WTC11 (cell line): ENCODE measurements around the gene ACOX3. TPM values are rescaled to one million over a fixed set of nuclear protein-coding genes. Genes with fewer than 3 reads are reported as not detected.

Source experiments
- ATAC-seq: fragments of 200-7000 bp; cut with Tn5 transposase; 2 replicates; pipeline ENCODE4 v1.10.0; 2021; ENCODE audit warnings: mild to moderate bottlenecking, moderate library complexity
- CTCF ChIA-PET: fragments of 300-600 bp; sonication (Branson Sonifier 250); formaldehyde crosslinking; loops from one replicate; lab custom pipeline; 2021; ENCODE audit warnings: antibody characterized with exemption; lab: Charles Lee
- POLR2A ChIA-PET: fragments of 350-600 bp; sonication (Branson Sonifier 250); formaldehyde crosslinking; loops from one replicate; lab custom pipeline; 2021; ENCODE audit warnings: antibody characterized with exemption; lab: Charles Lee
- DNase-seq: peaks from one replicate; pipeline ENCODE4 v3.0.0; 2021; ENCODE audit warnings: low spot score
- H3K27ac Mint-ChIP-seq: 2 replicates; pipeline ENCODE4 v1.8.0; 2021; ENCODE audit warnings: mixed read lengths
- H3K27me3 Mint-ChIP-seq: 2 replicates; pipeline ENCODE4 v1.8.0; 2021; ENCODE audit warnings: low read depth, mild to moderate bottlenecking, moderate library complexity, mixed read lengths
- H3K36me3 Mint-ChIP-seq: 2 replicates; pipeline ENCODE4 v1.8.0; 2021; ENCODE audit warnings: mixed read lengths
- H3K4me1 Mint-ChIP-seq: 2 replicates; pipeline ENCODE4 v1.8.0; 2022; ENCODE audit warnings: mixed read lengths
- H3K4me3 Mint-ChIP-seq: 2 replicates; pipeline ENCODE4 v1.8.0; 2021; ENCODE audit warnings: mild to moderate bottlenecking, moderate library complexity, mixed read lengths
- H3K9me3 Mint-ChIP-seq: 2 replicates; pipeline ENCODE4 v1.8.0; 2021; ENCODE audit warnings: mixed read lengths
- ATF2 ChIP-seq: sonication (generic); formaldehyde crosslinking; IDR thresholded peaks from 2 replicates; pipeline ENCODE4 v1.8.1; 2022; ENCODE audit warnings: low read depth, missing genetic modification reagents, borderline replicate concordance
- CBFB ChIP-seq: sonication (generic); formaldehyde crosslinking; IDR thresholded peaks from 2 replicates; pipeline ENCODE4 v1.8.1; 2022; ENCODE audit warnings: mild to moderate bottlenecking, low read depth, missing genetic modification reagents
- CDX4 ChIP-seq: fragments of 250-450 bp; sonication (Bioruptor Pico); IDR thresholded peaks from 2 replicates; pipeline ENCODE4 v1.9.0; 2021; ENCODE audit warnings: moderate library complexity, mild to moderate bottlenecking, inconsistent platforms, borderline replicate concordance
- E2F5 ChIP-seq: sonication (generic); formaldehyde crosslinking; IDR thresholded peaks from 2 replicates; pipeline ENCODE4 v1.8.1; 2022; ENCODE audit warnings: mild to moderate bottlenecking, moderate library complexity, missing genetic modification reagents
- ETV6 ChIP-seq: sonication (generic); formaldehyde crosslinking; IDR thresholded peaks from 2 replicates; pipeline ENCODE4 v1.8.1; 2022; ENCODE audit warnings: mild to moderate bottlenecking, missing genetic modification reagents
- FOXK1 ChIP-seq: sonication (generic); formaldehyde crosslinking; IDR thresholded peaks from 2 replicates; pipeline ENCODE4 v1.8.0; 2022; ENCODE audit warnings: mild to moderate bottlenecking, moderate library complexity, missing genetic modification reagents
- HMGXB4 ChIP-seq: sonication (generic); formaldehyde crosslinking; IDR thresholded peaks from 2 replicates; pipeline ENCODE4 v1.8.1; 2023; ENCODE audit warnings: mild to moderate bottlenecking, moderate library complexity, missing genetic modification reagents
- IRF2 ChIP-seq: sonication (generic); formaldehyde crosslinking; IDR thresholded peaks from 2 replicates; pipeline ENCODE4 v1.8.0; 2022; ENCODE audit warnings: low read depth, missing genetic modification reagents, borderline replicate concordance
- KAT7 ChIP-seq: sonication (generic); formaldehyde crosslinking; IDR thresholded peaks from 2 replicates; pipeline ENCODE4 v1.8.1; 2023; ENCODE audit warnings: missing genetic modification reagents, mild to moderate bottlenecking, borderline replicate concordance
- MYBL2 ChIP-seq: sonication (generic); formaldehyde crosslinking; IDR thresholded peaks from 2 replicates; pipeline ENCODE4 v1.8.1; 2023; ENCODE audit warnings: mild to moderate bottlenecking, moderate library complexity, missing genetic modification reagents
- NFYB ChIP-seq: sonication (generic); formaldehyde crosslinking; conservative IDR thresholded peaks from 2 replicates; pipeline ENCODE4 v1.8.0; 2022; ENCODE audit warnings: low read depth, missing genetic modification reagents
- PREB ChIP-seq: sonication (generic); formaldehyde crosslinking; IDR thresholded peaks from 2 replicates; pipeline ENCODE4 v1.8.1; 2022; ENCODE audit warnings: mild to moderate bottlenecking, missing genetic modification reagents, moderate library complexity, borderline replicate concordance
- TEAD1 ChIP-seq: sonication (generic); formaldehyde crosslinking; IDR thresholded peaks from 2 replicates; pipeline ENCODE4 v1.8.0; 2022; ENCODE audit warnings: mild to moderate bottlenecking, missing genetic modification reagents
- ZBTB43 ChIP-seq: sonication (generic); formaldehyde crosslinking; IDR thresholded peaks from 2 replicates; pipeline ENCODE4 v1.8.1; 2023; ENCODE audit warnings: mild to moderate bottlenecking, missing genetic modification reagents
- ZNF219 ChIP-seq: sonication (generic); formaldehyde crosslinking; IDR thresholded peaks from 2 replicates; pipeline ENCODE4 v1.8.0; 2023; ENCODE audit warnings: missing genetic modification reagents, mild to moderate bottlenecking, borderline replicate concordance
- ZNF281 ChIP-seq: sonication (generic); formaldehyde crosslinking; IDR thresholded peaks from 2 replicates; pipeline ENCODE4 v1.8.0; 2023; ENCODE audit warnings: mild to moderate bottlenecking, missing genetic modification reagents
- ZNF416 ChIP-seq: fragments of 250-450 bp; sonication (Bioruptor Pico); IDR thresholded peaks from 2 replicates; pipeline ENCODE4 v1.9.0; 2021; ENCODE audit warnings: mild to moderate bottlenecking, inconsistent platforms
- total RNA-seq: library from RNA; stranded (reverse); gene quantifications from 3 replicates; pipeline ENCODE4 v1.2.3, GENCODE V29; 2021

ACOX3 gene
- total RNA-seq, 1 experiment from 2014 or later, result 10.7 TPM

GRCh38 chr4:8392591-8393190 lies 47.8 kb downstream of the ACOX3 start:
- Mint-ChIP-seq H3K4me3 (no peak overlapping the region), H3K27me3 (no peaks in the 10 kb centered on the region), H3K9me3 (no peaks in the 10 kb centered on the region), H3K27ac (no peak overlapping the region), H3K4me1 (peaks cover 26% of the 10 kb centered on the region), H3K36me3 (no peaks in the 10 kb centered on the region)
- CTCF ChIA-PET, result interaction anchor here (0.7 to 1.7 kb wide), 2 partner anchors 36 to 72 kb away, joined by 3 to 10 read pairs; no protein-coding TSS in a partner anchor
- TF ChIP-seq PREB (CRISPR knock-in tag), result no peak
- TF ChIP-seq HMGXB4 (CRISPR knock-in tag), result no peak
- TF ChIP-seq TEAD1 (CRISPR knock-in tag), result no peak
- no peak for TF ChIP-seq ETV6 (CRISPR knock-in tag)
- no peak for TF ChIP-seq KAT7 (CRISPR knock-in tag)
- TF ChIP-seq FOXK1 (CRISPR knock-in tag), result no peak
- no peak for TF ChIP-seq ZNF281 (CRISPR knock-in tag)
- TF ChIP-seq ZNF219 (CRISPR knock-in tag), result no peak
- TF ChIP-seq ZBTB43 (CRISPR knock-in tag), result no peak
- no peak for TF ChIP-seq NFYB
- no peak for TF ChIP-seq E2F5 (CRISPR knock-in tag)
- no peak for TF ChIP-seq MYBL2
- no peak for TF ChIP-seq ATF2 (CRISPR knock-in tag)
- no peak for TF ChIP-seq IRF2 (CRISPR knock-in tag)
- TF ChIP-seq ZNF416 (CRISPR knock-in tag), result no peak
- POLR2A ChIA-PET, result no interaction called here
- ATAC-seq, result no peak
- no peak for DNase-seq

- ChIA-PET CTCF (interaction anchor here (0.6 to 1.7 kb wide), 3 partner anchors 10 to 549 kb away, joined by 6 to 10 read pairs (median 6); no protein-coding TSS in a partner anchor), POLR2A (no interaction called here)
- DNase-seq (no peak), ATAC-seq (no peak)
- peaks cover 19% of the 10 kb centered on the region for H3K4me1 Mint-ChIP-seq
- no peak overlapping the region for H3K27ac Mint-ChIP-seq
- H3K27me3 Mint-ChIP-seq, result no peaks in the 10 kb centered on the region
- H3K9me3 Mint-ChIP-seq, result no peaks in the 10 kb centered on the region
- H3K36me3 Mint-ChIP-seq, result no peaks in the 10 kb centered on the region
- H3K4me3 Mint-ChIP-seq, result no peak overlapping the region
- no peak for TF ChIP-seq PREB (CRISPR knock-in tag)
- no peak for TF ChIP-seq ZNF281 (CRISPR knock-in tag)
- TF ChIP-seq CBFB, result no peak
- TF ChIP-seq CDX4, result no peak
Observed at GRCh38 chr4:8391972-8392371, 48.6 kb downstream of the ACOX3 start.
